Smooth muscle cell (in vitro differentiated cells): ENCODE results near the gene TCP11L1. TPM values are rescaled to one million over a fixed set of nuclear protein-coding genes. Genes with fewer than 3 reads are reported as not detected.

Experiments used
- DNase-seq: peaks from one replicate; lab custom pipeline; 2025; ENCODE audit not compliant: unreplicated experiment; lab: John Stamatoyannopoulos, UW
- H2AFZ ChIP-seq: fragments of 200-600 bp; sonication (generic); 2 replicates; pipeline ENCODE4 v1.6.0; 2016; ENCODE audit warnings: antibody characterized with exemption, low read depth, mild to moderate bottlenecking
- H3F3A ChIP-seq: fragments of 200-600 bp; sonication (generic); 2 replicates; pipeline ENCODE4 v1.6.0; 2017; ENCODE audit warnings: antibody characterized with exemption, low read depth
- H3K27ac ChIP-seq: fragments of 200-600 bp; sonication (generic); 2 replicates; pipeline ENCODE4 v1.5.1; 2016; ENCODE audit warnings: low read depth, mild to moderate bottlenecking
- H3K27me3 ChIP-seq: fragments of 200-600 bp; sonication (generic); 2 replicates; pipeline ENCODE4 v1.6.1; 2016; ENCODE audit warnings: low read depth, mild to moderate bottlenecking
- H3K36me3 ChIP-seq: fragments of 200-600 bp; sonication (generic); 2 replicates; pipeline ENCODE4 v1.5.1; 2016; ENCODE audit warnings: low read depth
- H3K4me1 ChIP-seq: fragments of 200-600 bp; sonication (generic); 2 replicates; pipeline ENCODE4 v1.5.1; 2016; ENCODE audit warnings: low read depth
- H3K4me2 ChIP-seq: fragments of 200-600 bp; sonication (generic); 2 replicates; pipeline ENCODE4 v1.6.0; 2016; ENCODE audit warnings: mild to moderate bottlenecking
- H3K4me3 ChIP-seq: fragments of 200-600 bp; sonication (generic); 2 replicates; pipeline ENCODE4 v1.5.1; 2016; ENCODE audit warnings: mild to moderate bottlenecking
- H3K79me2 ChIP-seq: fragments of 200-600 bp; sonication (generic); 2 replicates; pipeline ENCODE4 v1.6.0; 2016; ENCODE audit warnings: low read depth, mild to moderate bottlenecking
- H3K9ac ChIP-seq: fragments of 200-600 bp; sonication (generic); 2 replicates; pipeline ENCODE4 v1.6.0; 2016; ENCODE audit warnings: low read depth
- H3K9me3 ChIP-seq: fragments of 200-600 bp; sonication (generic); replicated peaks from 2 replicates; pipeline ENCODE4 v1.5.1; 2016; ENCODE audit warnings: low read depth
- H4K20me1 ChIP-seq: fragments of 200-600 bp; sonication (generic); 2 replicates; pipeline ENCODE4 v1.6.0; 2016; ENCODE audit warnings: low read depth
- WGBS: methylation state at CpG from one replicate; pipeline ENCODE4 v1.1.7; 2016; ENCODE audit warnings: low lambda C conversion rate; 5-methylcytosine and 5-hydroxymethylcytosine counted together
- polyA plus RNA-seq: library from polyadenylated mRNA; unstranded; fragments of >200 nt; fragmentation: Nextera tagmentation; extraction: Ambion mirVana; gene quantifications from 2 replicates; pipeline ENCODE4 v1.2.1, GENCODE V29; 2016
- total RNA-seq: library from RNA; depleted of rRNA; stranded (reverse); fragments of >200 nt; gene quantifications from 2 replicates; pipeline ENCODE4 v1.2.3, GENCODE V29; 2014
- TF ChIP-seq, protein P1 (sequence below): fragments of 200-600 bp; sonication (generic); IDR thresholded peaks from 2 replicates; pipeline ENCODE4 v1.5.1; 2017; ENCODE audit warnings: borderline replicate concordance, mild to moderate bottlenecking, antibody characterized with exemption; ENCODE audit not compliant: insufficient read depth, poor library complexity, severe bottlenecking

TCP11L1 gene
- total and polyA plus RNA-seq, 2 experiments from 2014 or later: 7.4 to 25.4 TPM

DNA sequence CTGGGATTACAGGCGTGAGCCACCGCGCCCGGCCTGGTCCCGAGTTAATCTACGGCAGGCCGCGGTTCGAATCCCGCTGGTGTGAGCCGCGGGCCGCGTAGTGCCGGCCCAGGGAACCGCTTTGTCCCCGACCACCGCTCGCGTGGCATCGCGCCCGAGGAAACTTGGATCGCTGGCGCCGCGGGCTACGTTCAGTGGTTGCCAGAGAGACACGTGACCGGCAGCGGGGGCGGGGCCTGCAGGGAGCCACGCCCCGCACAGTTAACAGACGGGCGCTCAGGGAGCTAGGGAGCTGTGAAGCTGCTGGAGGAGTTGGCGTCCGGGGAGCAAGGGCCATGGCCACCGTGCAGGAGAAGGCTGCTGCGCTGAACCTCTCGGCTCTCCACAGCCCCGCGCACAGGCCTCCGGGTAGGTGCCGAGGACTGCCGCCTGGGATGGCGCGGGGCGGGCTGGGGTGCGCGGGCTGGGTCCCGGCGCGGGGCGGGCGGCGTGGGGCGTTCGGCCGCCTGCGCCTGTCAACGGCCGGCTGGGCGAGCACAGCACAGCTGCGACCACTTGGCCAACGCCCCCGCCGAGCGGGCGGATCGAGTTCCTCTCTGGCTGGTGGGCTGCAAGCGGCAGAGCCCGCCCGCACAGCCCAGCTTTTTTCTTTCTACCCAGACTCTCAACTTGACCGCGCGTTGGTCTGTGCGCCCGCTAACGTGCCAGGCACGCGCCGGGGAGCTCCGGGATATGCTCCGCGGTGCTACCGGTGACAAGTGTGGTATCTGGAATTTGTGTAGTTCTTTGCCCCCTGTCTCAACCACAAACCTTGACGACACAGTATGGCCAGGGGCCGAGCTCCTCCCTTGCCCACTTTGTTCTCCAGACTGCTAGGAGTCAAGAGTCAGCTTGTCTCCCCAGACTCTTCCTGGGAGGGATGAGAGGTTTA lies 23.5 kb upstream of the TCP11L1 start, which contains the start of gene DEPDC7:
DEPDC7 (plus strand) TSS at position 258 of the 931 bp plus-strand sequence; CDS start at position 336, 78 bp downstream.
- peak within 1 kb of the TSS; percentile 62 for H3K4me3 ChIP-seq
- H3K4me1 ChIP-seq: no peaks in the 10 kb centered on the region
- no peaks in the 10 kb centered on the region for H3K79me2 ChIP-seq
- H3K36me3 ChIP-seq: no peaks in the 10 kb centered on the region
- H4K20me1 ChIP-seq: peaks cover 6% of the 10 kb centered on the region
- peak within 1 kb of the TSS; percentile 91 for H3K4me2 ChIP-seq
- 8% methylated on average over 71 of the region's 89 CpGs for WGBS
- H3K9ac ChIP-seq: peak within 1 kb of the TSS; percentile 23
- no peak within 1 kb of the TSS for H3K27ac ChIP-seq
- H2AFZ ChIP-seq: peak within 1 kb of the TSS; percentile 79
- TF ChIP-seq, protein P1, sequence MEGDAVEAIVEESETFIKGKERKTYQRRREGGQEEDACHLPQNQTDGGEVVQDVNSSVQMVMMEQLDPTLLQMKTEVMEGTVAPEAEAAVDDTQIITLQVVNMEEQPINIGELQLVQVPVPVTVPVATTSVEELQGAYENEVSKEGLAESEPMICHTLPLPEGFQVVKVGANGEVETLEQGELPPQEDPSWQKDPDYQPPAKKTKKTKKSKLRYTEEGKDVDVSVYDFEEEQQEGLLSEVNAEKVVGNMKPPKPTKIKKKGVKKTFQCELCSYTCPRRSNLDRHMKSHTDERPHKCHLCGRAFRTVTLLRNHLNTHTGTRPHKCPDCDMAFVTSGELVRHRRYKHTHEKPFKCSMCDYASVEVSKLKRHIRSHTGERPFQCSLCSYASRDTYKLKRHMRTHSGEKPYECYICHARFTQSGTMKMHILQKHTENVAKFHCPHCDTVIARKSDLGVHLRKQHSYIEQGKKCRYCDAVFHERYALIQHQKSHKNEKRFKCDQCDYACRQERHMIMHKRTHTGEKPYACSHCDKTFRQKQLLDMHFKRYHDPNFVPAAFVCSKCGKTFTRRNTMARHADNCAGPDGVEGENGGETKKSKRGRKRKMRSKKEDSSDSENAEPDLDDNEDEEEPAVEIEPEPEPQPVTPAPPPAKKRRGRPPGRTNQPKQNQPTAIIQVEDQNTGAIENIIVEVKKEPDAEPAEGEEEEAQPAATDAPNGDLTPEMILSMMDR: no peak
- peak; percentile 37 for DNase-seq
- H3K9me3 ChIP-seq: no peaks in the 10 kb centered on the region
- H3F3A ChIP-seq: no peaks in the 10 kb centered on the region
- no peaks in the 10 kb centered on the region for H3K27me3 ChIP-seq

DNA sequence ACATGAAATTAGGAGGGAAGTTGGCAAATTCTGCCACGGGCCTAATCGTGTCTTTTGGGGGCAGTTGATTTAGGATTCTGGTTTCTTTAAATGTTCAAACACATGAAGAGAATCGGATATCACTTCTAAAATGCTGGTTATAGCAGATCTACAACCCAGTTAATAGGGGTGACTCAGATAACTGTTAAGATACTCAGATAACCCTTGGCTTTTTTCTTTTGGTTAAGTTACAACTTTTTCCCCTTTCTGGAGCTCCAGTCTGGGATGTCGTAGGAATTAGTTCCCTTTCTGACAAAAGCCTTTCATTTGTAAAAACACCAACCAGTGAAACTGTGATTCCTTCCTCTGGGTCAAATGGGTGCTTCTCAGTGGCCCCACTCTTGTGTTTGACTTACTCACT lies 22.7 kb upstream of the TCP11L1 start:
- 20% methylated on average over 4 of the region's 4 CpGs for WGBS
- Histone ChIP-seq H3K9me3 (no peaks in the 10 kb centered on the region), H3K9ac (peak overlapping the region; percentile 23)

DNA sequence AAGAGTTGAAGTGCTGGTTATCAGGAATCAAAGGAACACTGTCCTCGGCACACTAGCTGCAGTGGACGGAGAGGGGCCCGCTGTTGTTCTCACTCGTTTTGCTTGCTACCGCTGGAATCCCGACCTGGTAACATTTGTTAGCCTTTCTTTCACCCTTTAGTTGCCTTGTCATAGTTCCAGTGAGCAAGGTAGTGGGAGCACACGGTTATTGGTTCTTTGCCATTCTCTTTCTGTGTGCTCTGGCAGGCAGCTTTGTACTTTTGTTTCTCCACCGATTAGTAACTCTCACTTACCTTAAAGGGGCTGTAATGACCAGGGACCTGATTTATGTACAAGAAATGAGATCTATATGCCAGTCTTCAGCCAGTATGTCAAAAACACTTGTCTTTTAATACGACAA lies 21.9 kb upstream of the TCP11L1 start:
- H3K4me3 ChIP-seq: peak overlapping the region; percentile 62
- H3K9ac ChIP-seq: no peak overlapping the region
- H2AFZ ChIP-seq: no peak overlapping the region
- H3K27me3 ChIP-seq: no peaks in the 10 kb centered on the region
- 74% methylated on average over 9 of the region's 9 CpGs for WGBS
- no peaks in the 10 kb centered on the region for H3K36me3 ChIP-seq
- no peaks in the 10 kb centered on the region for H3K4me1 ChIP-seq
- no peaks in the 10 kb centered on the region for H3K79me2 ChIP-seq
- H4K20me1 ChIP-seq: peaks cover 6% of the 10 kb centered on the region
- peak overlapping the region; percentile 91 for H3K4me2 ChIP-seq
- no peak overlapping the region for H3K27ac ChIP-seq
- H3K9me3 ChIP-seq: no peaks in the 10 kb centered on the region
- no peak for DNase-seq
- TF ChIP-seq, protein P1: no peak
- H3F3A ChIP-seq: peaks cover 11% of the 10 kb centered on the region

More for the DNA sequence above, 22.7 kb upstream of the TCP11L1 start:
- no peak for DNase-seq
- H3K27me3 ChIP-seq: no peaks in the 10 kb centered on the region
- no peaks in the 10 kb centered on the region for H3K4me1 ChIP-seq
- no peaks in the 10 kb centered on the region for H3K36me3 ChIP-seq
- peaks cover 6% of the 10 kb centered on the region for H4K20me1 ChIP-seq
- no peaks in the 10 kb centered on the region for H3K79me2 ChIP-seq
- H3K27ac ChIP-seq: no peak overlapping the region
- TF ChIP-seq, protein P1: no peak
- peaks cover 5% of the 10 kb centered on the region for H3F3A ChIP-seq
- peak overlapping the region; percentile 91 for H3K4me2 ChIP-seq
- H3K4me3 ChIP-seq: peak overlapping the region; percentile 62
- peak overlapping the region; percentile 79 for H2AFZ ChIP-seq
